Activated CD4-positive, alpha-beta T cell treated with anti-CD3 and anti-CD28 coated beads for 24 hours (primary cell): Measurements from ENCODE around the gene RASSF7.

Experiments used
- DNase-seq, 2 donors: peaks; one replicate each; pipeline ENCODE4 v3.0.0-alpha.2; 2020; ENCODE audit warnings: low read depth in 2 of 2

Gene RASSF7

GRCh38 chr11:532986-533585, 27.7 kb upstream of the RASSF7 start:
- no peak for DNase-seq

GRCh38 chr11:533586-534395, 27.0 kb upstream of the RASSF7 start:
- DNase-seq: no peak

GRCh38 chr11:534396-535209, 26.2 kb upstream of the RASSF7 start:
- DNase-seq: no peak

- no peak for DNase-seq
These were observed 25.6 kb upstream of the RASSF7 start for GRCh38 chr11:535210-535518.

- DNase-seq: peak; percentile 90 to 93
These were observed 25.0 kb upstream of the RASSF7 start, which contains the start of gene HRAS for GRCh38 chr11:535519-536454. Gene HRAS, minus strand, starts transcription at chr11:535576.

GRCh38 chr11:536841-537621, 23.7 kb upstream of the RASSF7 start, which contains the start of gene LRRC56:
Gene LRRC56, plus strand, starts transcription at chr11:537527. Its CDS starts 3,158 bp downstream, at chr11:540685.
- peak; percentile 86 for DNase-seq

- DNase-seq: no peak
These were observed 22.9 kb upstream of the RASSF7 start for GRCh38 chr11:537622-538430.

GRCh38 chr11:538431-539051, 22.2 kb upstream of the RASSF7 start:
- DNase-seq: no peak

GRCh38 chr11:539971-540481, 20.7 kb upstream of the RASSF7 start:
- no peak for DNase-seq

- no peak for DNase-seq
These were observed 20.0 kb upstream of the RASSF7 start for GRCh38 chr11:540583-541432.

GRCh38 chr11:541433-541885, 19.3 kb upstream of the RASSF7 start:
- DNase-seq: no peak

GRCh38 chr11:544817-545166, 16.0 kb upstream of the RASSF7 start:
- no peak for DNase-seq

- DNase-seq: no peak
These were observed 15.6 kb upstream of the RASSF7 start for GRCh38 chr11:545171-545570.

- DNase-seq: no peak
These were observed 11.8 kb upstream of the RASSF7 start for GRCh38 chr11:548700-549603.

- no peak for DNase-seq
These were observed 10.6 kb upstream of the RASSF7 start for GRCh38 chr11:550021-550745.

- no peak for DNase-seq
These were observed 10.1 kb upstream of the RASSF7 start for GRCh38 chr11:550746-551085.

- DNase-seq: no peak
These were observed 9.6 kb upstream of the RASSF7 start for GRCh38 chr11:551131-551530.
